ENCODE results near the gene FBLN2. TPM values are rescaled to one million over a fixed set of nuclear protein-coding genes. Genes with fewer than 3 reads are reported as not detected.

Gene FBLN2
- total RNA-seq, 1 donor from 2014 or later = 64.6 TPM

Other genes starting within 250 kb of the FBLN2 start
- gene NUP210, start 128.8 kb upstream of the FBLN2 start, total RNA-seq = 2.6 TPM
- 30.7 TPM for gene HDAC11, start 68.8 kb upstream of the FBLN2 start, total RNA-seq

Data from cardiac septum (tissue), 1 donor.